GM10266 (cell line): ENCODE measurements around the gene BTBD19.

ENCODE experiments used
- DNase-seq: peaks from one replicate; pipeline ENCODE4 v3.0.0; 2012; ENCODE audit errors: extremely low spot score
- CTCF ChIP-seq: IDR thresholded peaks from 2 replicates; pipeline ENCODE4 v1.5.1; 2012; ENCODE audit warnings: mild to moderate bottlenecking, low read depth; ENCODE audit not compliant: control insufficient read depth, insufficient read depth; ENCODE audit errors: missing control alignments

Gene BTBD19

GRCh38 chr1:44801491-44802305, 6.6 kb upstream of the BTBD19 start:
- DNase-seq: no peak
- TF ChIP-seq CTCF: no peak

GRCh38 chr1:44802306-44803061, 5.8 kb upstream of the BTBD19 start:
- no peak for TF ChIP-seq CTCF
- no peak for DNase-seq

- no peak for DNase-seq
- no peak for TF ChIP-seq CTCF
Observed at GRCh38 chr1:44803062-44803311, 5.3 kb upstream of the BTBD19 start.

GRCh38 chr1:44803312-44804095, 4.8 kb upstream of the BTBD19 start:
- TF ChIP-seq CTCF: no peak
- DNase-seq: no peak

GRCh38 chr1:44805311-44806024, 2.9 kb upstream of the BTBD19 start:
- TF ChIP-seq CTCF: no peak
- no peak for DNase-seq

GRCh38 chr1:44806025-44806703, 2.2 kb upstream of the BTBD19 start:
- DNase-seq: no peak
- TF ChIP-seq CTCF: no peak
